Fibroblast of the aortic adventitia (primary cell): ENCODE measurements around the gene LCMT2. TPM values are rescaled to one million over a fixed set of nuclear protein-coding genes. Genes with fewer than 3 reads are reported as not detected.

Experiments used
- DNase-seq: peaks from one replicate; pipeline ENCODE4 v3.0.0-alpha.2; 2010; ENCODE audit warnings: low read depth
- H3K4me3 ChIP-seq: 2 replicates; pipeline ENCODE4 v1.5.1; 2011; ENCODE audit warnings: low read depth, mild to moderate bottlenecking, control low read depth, low read length, moderate library complexity
- total RNA-seq: library from RNA; depleted of rRNA; stranded (reverse); fragments of >200 nt; gene quantifications from 2 replicates; pipeline ENCODE4 v1.2.3, GENCODE V29; 2012; ENCODE audit warnings: low replicate concordance
- TF ChIP-seq, protein P1 (sequence below): IDR thresholded peaks from 2 replicates; pipeline ENCODE4 v1.5.1; 2011; ENCODE audit warnings: mild to moderate bottlenecking, low read length, control low read depth, inconsistent platforms; ENCODE audit not compliant: insufficient read depth

The LCMT2 gene, protein sequence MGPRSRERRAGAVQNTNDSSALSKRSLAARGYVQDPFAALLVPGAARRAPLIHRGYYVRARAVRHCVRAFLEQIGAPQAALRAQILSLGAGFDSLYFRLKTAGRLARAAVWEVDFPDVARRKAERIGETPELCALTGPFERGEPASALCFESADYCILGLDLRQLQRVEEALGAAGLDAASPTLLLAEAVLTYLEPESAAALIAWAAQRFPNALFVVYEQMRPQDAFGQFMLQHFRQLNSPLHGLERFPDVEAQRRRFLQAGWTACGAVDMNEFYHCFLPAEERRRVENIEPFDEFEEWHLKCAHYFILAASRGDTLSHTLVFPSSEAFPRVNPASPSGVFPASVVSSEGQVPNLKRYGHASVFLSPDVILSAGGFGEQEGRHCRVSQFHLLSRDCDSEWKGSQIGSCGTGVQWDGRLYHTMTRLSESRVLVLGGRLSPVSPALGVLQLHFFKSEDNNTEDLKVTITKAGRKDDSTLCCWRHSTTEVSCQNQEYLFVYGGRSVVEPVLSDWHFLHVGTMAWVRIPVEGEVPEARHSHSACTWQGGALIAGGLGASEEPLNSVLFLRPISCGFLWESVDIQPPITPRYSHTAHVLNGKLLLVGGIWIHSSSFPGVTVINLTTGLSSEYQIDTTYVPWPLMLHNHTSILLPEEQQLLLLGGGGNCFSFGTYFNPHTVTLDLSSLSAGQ
- 1.4 and 10.2 TPM in 2 replicates for total RNA-seq

DNA sequence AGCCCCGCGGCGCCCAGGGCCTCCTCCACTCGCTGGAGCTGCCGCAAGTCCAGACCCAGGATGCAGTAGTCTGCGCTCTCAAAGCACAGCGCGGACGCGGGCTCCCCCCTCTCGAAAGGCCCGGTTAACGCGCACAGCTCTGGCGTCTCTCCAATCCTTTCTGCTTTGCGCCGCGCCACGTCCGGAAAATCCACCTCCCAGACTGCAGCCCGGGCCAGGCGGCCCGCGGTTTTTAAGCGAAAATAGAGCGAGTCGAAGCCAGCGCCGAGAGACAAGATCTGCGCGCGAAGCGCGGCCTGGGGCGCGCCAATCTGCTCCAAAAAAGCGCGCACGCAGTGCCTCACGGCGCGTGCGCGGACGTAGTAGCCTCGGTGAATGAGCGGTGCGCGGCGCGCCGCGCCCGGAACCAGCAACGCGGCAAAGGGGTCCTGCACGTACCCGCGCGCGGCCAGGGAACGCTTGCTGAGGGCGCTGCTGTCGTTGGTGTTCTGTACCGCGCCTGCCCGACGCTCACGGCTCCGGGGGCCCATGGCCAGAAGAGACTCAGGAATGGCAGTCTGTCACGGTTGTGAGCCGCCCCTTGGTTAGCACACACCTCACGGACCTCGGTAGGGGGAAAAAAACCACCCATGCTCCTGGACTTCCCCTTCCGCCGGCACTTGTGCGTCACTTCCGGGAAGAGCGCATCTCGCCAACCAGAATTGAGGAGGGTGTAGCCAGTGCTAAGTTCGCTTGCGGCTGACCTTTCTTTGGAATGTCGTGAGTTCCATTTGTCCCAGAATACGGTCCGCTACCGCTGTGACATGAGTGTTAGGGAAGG is at the start of gene LCMT2:
TSS of gene LCMT2 (minus strand) at position 614 of the 820 bp plus-strand sequence. CDS start at position 530, 84 bp downstream.
- TF ChIP-seq, protein P1, sequence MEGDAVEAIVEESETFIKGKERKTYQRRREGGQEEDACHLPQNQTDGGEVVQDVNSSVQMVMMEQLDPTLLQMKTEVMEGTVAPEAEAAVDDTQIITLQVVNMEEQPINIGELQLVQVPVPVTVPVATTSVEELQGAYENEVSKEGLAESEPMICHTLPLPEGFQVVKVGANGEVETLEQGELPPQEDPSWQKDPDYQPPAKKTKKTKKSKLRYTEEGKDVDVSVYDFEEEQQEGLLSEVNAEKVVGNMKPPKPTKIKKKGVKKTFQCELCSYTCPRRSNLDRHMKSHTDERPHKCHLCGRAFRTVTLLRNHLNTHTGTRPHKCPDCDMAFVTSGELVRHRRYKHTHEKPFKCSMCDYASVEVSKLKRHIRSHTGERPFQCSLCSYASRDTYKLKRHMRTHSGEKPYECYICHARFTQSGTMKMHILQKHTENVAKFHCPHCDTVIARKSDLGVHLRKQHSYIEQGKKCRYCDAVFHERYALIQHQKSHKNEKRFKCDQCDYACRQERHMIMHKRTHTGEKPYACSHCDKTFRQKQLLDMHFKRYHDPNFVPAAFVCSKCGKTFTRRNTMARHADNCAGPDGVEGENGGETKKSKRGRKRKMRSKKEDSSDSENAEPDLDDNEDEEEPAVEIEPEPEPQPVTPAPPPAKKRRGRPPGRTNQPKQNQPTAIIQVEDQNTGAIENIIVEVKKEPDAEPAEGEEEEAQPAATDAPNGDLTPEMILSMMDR = no peak
- DNase-seq = peak; percentile 95

DNA sequence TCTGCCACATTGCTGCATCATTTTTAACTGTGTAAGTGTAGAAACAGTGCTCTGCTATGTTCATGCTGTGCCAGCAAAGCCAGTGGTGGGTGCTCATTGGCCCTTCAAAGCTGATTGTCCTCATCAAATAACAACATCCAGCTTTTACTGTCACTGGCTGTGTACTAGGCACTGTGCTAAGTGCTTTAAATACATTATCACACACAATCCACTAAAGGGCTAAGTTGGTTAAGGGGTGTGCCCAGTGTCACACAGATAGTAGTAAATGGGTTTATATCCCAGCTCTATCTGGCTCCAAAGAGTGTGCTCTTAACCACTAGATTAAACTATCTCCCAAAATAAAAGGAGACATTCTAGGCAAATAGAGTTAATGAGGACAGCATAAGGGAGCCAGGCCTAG is 48.2 kb upstream of the LCMT2 start:
- no peak overlapping the region for H3K4me3 ChIP-seq
- TF ChIP-seq, protein P1 = no peak
- no peak for DNase-seq

More for the DNA sequence above, at the start of gene LCMT2:
- peak within 1 kb of the TSS; percentile 88 for H3K4me3 ChIP-seq

DNA sequence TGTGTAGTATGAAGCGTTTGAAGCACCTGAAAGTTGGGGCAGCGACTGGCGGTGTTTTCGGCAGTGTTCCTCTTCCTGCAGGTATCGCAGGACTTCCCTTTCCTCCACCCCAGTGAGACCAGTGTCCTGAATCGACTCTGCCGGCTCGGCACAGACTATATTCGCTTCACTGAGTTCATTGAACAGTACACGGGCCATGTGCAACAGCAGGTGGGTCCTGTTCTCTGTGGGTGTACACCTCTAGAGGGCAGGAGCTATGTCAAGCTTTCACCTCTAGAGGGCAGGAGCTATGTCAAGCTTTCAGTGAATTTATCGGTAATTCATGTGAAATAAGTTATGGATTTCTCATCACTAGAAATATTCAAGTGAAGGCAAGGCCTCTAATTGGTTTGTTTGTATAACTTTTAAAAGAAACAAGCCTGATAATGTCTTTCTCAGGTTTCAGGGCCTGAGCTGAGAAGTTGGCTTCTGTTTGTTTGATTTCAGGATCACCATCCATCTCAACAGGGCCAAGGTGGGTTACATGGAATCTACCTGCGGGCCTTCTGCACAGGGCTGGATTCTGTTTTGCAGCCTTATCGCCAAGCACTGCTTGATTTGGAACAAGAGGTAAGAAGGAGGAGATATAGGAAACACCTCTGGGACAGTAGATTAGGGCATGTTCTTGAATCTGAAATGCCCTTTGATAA is 45.8 kb upstream of the LCMT2 start:
- TF ChIP-seq, protein P1 = peak; percentile 91
- no peak overlapping the region for H3K4me3 ChIP-seq
- DNase-seq = peak; percentile 50

DNA sequence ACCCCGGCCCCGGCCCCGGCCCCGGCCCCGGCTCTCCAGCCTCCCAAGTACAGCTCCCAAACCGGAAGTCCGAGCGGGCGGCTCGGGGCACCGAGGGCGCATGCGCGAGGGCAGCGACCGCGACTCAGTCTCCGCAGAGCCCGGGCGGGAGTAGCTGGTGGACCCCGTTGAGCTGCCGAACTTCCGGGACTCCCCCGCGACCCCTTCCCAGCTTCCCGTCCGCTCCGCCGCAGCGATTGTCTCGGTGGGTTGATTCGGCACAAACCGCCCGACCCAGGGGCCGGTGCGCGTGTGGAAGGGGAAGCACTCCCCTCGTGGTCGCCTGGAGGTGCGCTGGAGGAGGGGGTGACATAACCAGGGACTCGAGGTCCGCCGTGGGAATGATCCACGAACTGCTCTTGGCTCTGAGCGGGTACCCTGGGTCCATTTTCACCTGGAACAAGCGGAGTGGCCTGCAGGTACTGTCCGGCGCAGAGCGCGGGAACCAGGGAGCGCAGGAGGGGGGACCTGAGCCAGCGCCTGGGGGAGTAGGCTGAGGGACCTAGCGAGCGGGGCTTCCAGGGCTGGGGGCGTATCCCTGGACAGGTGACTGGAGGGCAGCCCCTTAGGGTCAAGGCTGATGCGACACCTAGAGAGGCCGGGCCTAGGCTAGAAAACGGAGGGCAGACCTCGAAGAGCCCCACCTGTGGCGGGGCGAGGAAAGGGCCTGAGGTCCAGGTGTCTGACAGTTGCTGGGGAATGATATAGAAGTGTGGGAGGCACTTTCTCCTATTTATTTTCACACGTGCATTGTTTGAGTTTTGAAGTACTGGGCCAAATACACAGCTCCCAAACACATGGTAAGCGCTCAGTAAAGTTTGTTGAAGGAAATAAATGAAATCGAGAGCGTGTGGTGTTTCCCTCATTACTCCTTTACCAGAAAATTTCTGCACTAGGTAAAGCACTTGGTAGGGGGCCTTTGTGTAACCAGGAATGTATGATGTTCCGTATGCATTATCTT is 40.9 kb upstream of the LCMT2 start, which contains the start of the genes TUBGCP4 and ZSCAN29:
TSS of gene TUBGCP4 (plus strand) at position 127 of the 1,000 bp plus-strand sequence. CDS start at position 381, 254 bp downstream.
TSS of gene ZSCAN29 (minus strand) at position 69 of the 1,000 bp plus-strand sequence. CDS start 1,130 bp downstream, outside the sequence.
- TF ChIP-seq, protein P1 = peak; percentile 43
- peak within 1 kb of the TSS; percentile 91 for H3K4me3 ChIP-seq
- DNase-seq = peak; percentile 71

DNA sequence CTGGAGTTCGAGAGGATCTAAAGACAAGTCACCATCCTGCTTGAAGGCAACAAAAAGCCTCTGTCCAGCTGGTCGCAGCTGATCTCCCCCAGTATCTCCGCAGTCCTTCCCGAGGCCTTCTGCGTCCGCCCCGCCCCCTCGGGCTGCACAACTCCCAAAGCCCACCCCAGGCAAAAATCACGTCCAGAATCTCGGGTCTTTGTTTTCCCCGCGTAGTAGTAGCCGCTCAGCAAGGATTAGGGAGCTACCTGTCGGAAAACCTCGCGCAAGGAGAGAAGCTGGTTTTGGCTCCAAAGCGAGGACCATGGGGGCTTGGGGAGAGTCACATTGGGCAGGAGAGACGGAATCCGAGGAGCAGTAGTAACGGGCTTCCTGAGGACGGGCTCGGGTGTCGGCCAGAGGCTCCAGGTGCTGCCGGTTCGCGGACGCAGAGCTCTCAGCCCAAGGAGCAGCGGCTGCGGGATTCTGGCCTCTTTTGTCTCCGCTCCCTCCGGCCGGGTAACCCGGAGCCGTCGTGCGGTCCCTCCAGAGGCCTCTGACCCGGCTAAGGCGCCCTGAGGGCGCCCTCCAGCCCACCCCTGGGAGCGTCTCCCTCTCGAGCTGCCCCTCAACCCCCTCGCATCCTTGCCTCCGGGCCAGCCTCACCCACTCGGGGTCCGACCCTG is 40.1 kb upstream of the LCMT2 start:
- TF ChIP-seq, protein P1 = no peak
- peak overlapping the region; percentile 91 for H3K4me3 ChIP-seq
- DNase-seq = peak; percentile 39
